GM12872 (cell line): Measurements from ENCODE around the gene MAD1L1.

Source experiments
- TF ChIP-seq, protein P1 (sequence below): IDR thresholded peaks from 3 replicates; pipeline ENCODE4 v1.5.1; 2011; ENCODE audit warnings: low read depth, mild to moderate bottlenecking, low read length, moderate library complexity; ENCODE audit not compliant: insufficient read depth

Gene MAD1L1

GRCh38 chr7:2231992-2232765, 566 bp downstream of the MAD1L1 start:
- TF ChIP-seq, protein P1, sequence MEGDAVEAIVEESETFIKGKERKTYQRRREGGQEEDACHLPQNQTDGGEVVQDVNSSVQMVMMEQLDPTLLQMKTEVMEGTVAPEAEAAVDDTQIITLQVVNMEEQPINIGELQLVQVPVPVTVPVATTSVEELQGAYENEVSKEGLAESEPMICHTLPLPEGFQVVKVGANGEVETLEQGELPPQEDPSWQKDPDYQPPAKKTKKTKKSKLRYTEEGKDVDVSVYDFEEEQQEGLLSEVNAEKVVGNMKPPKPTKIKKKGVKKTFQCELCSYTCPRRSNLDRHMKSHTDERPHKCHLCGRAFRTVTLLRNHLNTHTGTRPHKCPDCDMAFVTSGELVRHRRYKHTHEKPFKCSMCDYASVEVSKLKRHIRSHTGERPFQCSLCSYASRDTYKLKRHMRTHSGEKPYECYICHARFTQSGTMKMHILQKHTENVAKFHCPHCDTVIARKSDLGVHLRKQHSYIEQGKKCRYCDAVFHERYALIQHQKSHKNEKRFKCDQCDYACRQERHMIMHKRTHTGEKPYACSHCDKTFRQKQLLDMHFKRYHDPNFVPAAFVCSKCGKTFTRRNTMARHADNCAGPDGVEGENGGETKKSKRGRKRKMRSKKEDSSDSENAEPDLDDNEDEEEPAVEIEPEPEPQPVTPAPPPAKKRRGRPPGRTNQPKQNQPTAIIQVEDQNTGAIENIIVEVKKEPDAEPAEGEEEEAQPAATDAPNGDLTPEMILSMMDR: no peak

GRCh38 chr7:2230882-2231281, 1.9 kb downstream of the MAD1L1 start:
- TF ChIP-seq, protein P1: no peak

GRCh38 chr7:2230226-2230625, 2.5 kb downstream of the MAD1L1 start:
- TF ChIP-seq, protein P1: no peak

GRCh38 chr7:2229467-2229866, 3.3 kb downstream of the MAD1L1 start:
- TF ChIP-seq, protein P1: no peak

- TF ChIP-seq, protein P1: no peak
Measured at GRCh38 chr7:2228921-2229320, 3.8 kb downstream of the MAD1L1 start.

- TF ChIP-seq, protein P1: no peak
Measured at GRCh38 chr7:2227699-2228098, 5.0 kb downstream of the MAD1L1 start.

DNA sequence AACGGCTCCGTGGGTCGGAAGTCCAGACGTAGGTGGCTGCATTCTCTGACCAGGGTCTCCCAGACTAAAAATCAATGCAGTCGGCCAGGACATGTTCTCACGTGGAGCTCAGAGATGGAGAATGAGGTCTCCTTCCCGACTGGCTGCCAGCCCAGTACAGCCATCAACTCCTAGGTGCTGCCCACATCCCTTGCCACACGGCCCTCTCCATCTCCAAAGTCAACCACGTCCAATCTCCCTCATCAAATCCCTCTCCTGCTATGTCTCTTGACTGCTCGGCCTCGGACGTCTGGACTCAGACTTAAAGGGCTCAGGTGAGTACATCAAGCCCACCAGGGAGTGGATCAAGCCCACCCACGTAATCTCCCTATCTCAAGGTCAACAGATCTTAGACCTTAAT, 6.9 kb downstream of the MAD1L1 start:
- TF ChIP-seq, protein P1: no peak
